ENCODE data around the gene ERCC6. TPM values are rescaled to one million over a fixed set of nuclear protein-coding genes. Genes with fewer than 3 reads are reported as not detected.

The ERCC6 gene
- total RNA-seq, 4 donors from 2014 or later, result 16.0 to 34.0 (median 22.4) TPM

- no peak for DNase-seq
- Histone ChIP-seq H3K4me3 (no peak overlapping the region), H3K9me3 (no peaks in the 10 kb centered on the region), H3K27ac (no peak overlapping the region), H3K36me3 (peaks cover 0 to 3% (median under 1%) of the 10 kb centered on the region in 4 donors), H3K4me1 (no peaks in the 10 kb centered on the region), H3K27me3 (no peaks in the 10 kb centered on the region)
- no peak for TF ChIP-seq EP300 (IDR thresholded peaks at IDR 0.05; ENCODE audit: low read depth)
- no peak for TF ChIP-seq POLR2AphosphoS5 (IDR thresholded peaks at IDR 0.05)
- TF ChIP-seq, protein P1, sequence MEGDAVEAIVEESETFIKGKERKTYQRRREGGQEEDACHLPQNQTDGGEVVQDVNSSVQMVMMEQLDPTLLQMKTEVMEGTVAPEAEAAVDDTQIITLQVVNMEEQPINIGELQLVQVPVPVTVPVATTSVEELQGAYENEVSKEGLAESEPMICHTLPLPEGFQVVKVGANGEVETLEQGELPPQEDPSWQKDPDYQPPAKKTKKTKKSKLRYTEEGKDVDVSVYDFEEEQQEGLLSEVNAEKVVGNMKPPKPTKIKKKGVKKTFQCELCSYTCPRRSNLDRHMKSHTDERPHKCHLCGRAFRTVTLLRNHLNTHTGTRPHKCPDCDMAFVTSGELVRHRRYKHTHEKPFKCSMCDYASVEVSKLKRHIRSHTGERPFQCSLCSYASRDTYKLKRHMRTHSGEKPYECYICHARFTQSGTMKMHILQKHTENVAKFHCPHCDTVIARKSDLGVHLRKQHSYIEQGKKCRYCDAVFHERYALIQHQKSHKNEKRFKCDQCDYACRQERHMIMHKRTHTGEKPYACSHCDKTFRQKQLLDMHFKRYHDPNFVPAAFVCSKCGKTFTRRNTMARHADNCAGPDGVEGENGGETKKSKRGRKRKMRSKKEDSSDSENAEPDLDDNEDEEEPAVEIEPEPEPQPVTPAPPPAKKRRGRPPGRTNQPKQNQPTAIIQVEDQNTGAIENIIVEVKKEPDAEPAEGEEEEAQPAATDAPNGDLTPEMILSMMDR (IDR thresholded peaks at IDR 0.05), result no peak
- TF ChIP-seq POLR2A (IDR thresholded peaks at IDR 0.05), result no peak
- WGBS, 2 donors (ENCODE audit: low coverage in 1 of 2), result 93 to 100% methylated on average over 1 to 2 of the region's 2 CpGs
- intact Hi-C loops (cut with DNase I; ENCODE audit: low total_unique reads), result loop anchor here (5.0 kb wide), 1 partner anchor 111 kb away; no protein-coding TSS in a partner anchor
- in situ Hi-C loops (cut with MboI; ENCODE audit: low pct_ligation_motif_present in 1 of 4, low pct_unique_long_range_greater_than_20kb in 1 of 4, low sequenced_read_pairs in 3 of 4), result loop anchor here (10.0 to 25.0 kb wide), 3 partner anchors 104 to 856 kb away; no protein-coding TSS in a partner anchor
Measured at GRCh38 chr10:49518566-49518965, 20.4 kb downstream of the ERCC6 start.

DNA sequence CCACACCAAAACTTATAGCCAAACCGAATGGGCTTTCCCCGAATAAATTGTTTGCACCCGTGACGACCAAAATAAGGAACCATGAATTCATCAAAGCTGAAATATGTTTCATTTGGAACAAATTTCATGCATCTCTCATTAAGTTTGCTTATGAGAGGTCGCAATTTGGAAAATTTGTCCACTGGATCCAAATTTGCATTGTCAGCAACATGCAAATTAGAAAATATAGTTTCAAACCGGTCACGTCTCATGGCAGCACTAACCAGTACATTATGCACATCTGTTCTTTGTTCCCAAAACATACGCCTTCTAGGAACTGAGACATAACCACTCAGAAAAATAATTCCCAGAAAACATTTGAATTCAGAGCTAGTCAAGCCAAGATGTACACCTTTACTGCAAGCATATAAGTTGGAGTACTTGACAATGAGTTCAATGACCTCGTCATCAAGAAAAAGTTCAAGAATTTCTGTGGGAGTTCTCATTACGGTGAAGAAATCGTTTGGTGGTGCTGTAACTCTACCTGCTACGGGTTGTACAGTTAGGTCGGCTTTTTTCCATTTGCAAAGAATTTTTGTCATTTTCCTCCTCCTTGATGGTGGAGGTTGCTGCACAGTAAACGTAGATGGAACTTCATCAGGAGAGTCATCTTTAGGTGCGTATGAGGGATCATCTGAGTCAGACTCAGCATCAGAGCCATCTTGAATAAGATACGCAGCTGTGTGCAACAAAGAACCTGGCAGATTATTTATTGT, 22.5 kb downstream of the ERCC6 start:
- Histone ChIP-seq H3K27ac (no peak overlapping the region), H3K36me3 (no peaks in the 10 kb centered on the region), H3K9me3 (no peaks in the 10 kb centered on the region), H3K4me3 (no peak overlapping the region), H3K4me1 (no peaks in the 10 kb centered on the region), H3K27me3 (no peaks in the 10 kb centered on the region)
- DNase-seq, result no peak
- intact Hi-C loops (cut with DNase I; ENCODE audit: low total_unique reads) (loop anchor here (5.0 kb wide), 1 partner anchor 109 kb away; no protein-coding TSS in a partner anchor), in situ Hi-C loops (cut with MboI; ENCODE audit: low pct_ligation_motif_present in 1 of 4, low pct_unique_long_range_greater_than_20kb in 1 of 4, low sequenced_read_pairs in 3 of 4) (loop anchor here (10.0 to 25.0 kb wide), 3 partner anchors 102 to 854 kb away; no protein-coding TSS in a partner anchor)
- TF ChIP-seq, protein P1 (IDR thresholded peaks at IDR 0.05), result no peak
- TF ChIP-seq POLR2A (IDR thresholded peaks at IDR 0.05) (no peak), EP300 (IDR thresholded peaks at IDR 0.05; ENCODE audit: low read depth) (no peak), POLR2AphosphoS5 (IDR thresholded peaks at IDR 0.05) (no peak)
- WGBS, 2 donors (ENCODE audit: low coverage in 1 of 2), result 92 to 93% methylated on average over 14 to 16 of the region's 16 CpGs

DNA sequence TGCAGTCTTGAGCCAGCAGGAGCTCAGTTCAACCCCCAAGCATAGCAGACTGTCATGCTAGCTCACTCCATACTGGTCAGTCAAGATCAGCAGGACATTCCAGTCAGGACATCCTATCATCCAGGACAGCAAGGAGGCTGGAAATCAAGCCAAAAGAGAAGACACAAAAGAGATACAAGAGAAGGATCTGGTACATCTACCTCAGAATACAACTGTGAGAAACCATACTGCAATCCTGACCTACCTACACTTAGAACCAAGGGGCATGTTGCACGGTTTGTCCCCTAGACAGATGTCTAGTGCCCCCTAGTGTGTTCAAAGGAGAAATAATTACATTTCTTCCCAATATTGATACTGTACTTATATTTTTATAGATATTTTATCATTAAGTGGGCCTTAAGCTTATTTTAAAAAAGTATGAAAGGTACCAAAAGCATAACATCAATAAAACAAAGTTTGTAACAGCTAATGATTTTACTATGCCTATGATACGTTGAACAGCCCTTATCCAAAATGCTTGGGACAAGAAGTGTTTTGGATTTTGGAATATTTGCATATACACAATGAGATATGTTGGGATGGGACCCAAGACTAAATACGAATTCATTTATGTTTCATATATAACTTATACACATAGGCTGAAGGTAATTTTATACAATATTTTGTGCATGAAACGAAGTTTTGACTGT, 26.7 kb downstream of the ERCC6 start:
- intact Hi-C loops (cut with DNase I; ENCODE audit: low total_unique reads), result no loop called here
- no peak overlapping the region for H3K27ac ChIP-seq
- H3K4me1 ChIP-seq, result peaks cover 0 to 11% (median 2%) of the 10 kb centered on the region in 4 donors
- WGBS, 2 donors (ENCODE audit: low coverage in 1 of 2), result 67 to 78% methylated on average over 3 to 4 of the region's 4 CpGs
- TF ChIP-seq, protein P1 (IDR thresholded peaks at IDR 0.05), result peak; percentile 36 to 52 (median 41)
- TF ChIP-seq EP300 (IDR thresholded peaks at IDR 0.05; ENCODE audit: low read depth) (no peak), POLR2A (IDR thresholded peaks at IDR 0.05) (no peak)
- DNase-seq, result no peak
- in situ Hi-C loops (cut with MboI; ENCODE audit: low pct_ligation_motif_present in 1 of 4, low pct_unique_long_range_greater_than_20kb in 1 of 4, low sequenced_read_pairs in 3 of 4), result loop anchor here (10.0 to 25.0 kb wide), 3 partner anchors 97 to 850 kb away; no protein-coding TSS in a partner anchor
- no peaks in the 10 kb centered on the region for H3K27me3 ChIP-seq
- no peaks in the 10 kb centered on the region for H3K9me3 ChIP-seq
- no peak overlapping the region for H3K4me3 ChIP-seq
- no peaks in the 10 kb centered on the region for H3K36me3 ChIP-seq

GRCh38 chr10:49509771-49510303, 29.1 kb downstream of the ERCC6 start:
- Histone ChIP-seq H3K36me3 (no peaks in the 10 kb centered on the region), H3K4me1 (peaks cover 0 to 11% (median 2%) of the 10 kb centered on the region in 4 donors), H3K27ac (no peak overlapping the region), H3K9me3 (no peaks in the 10 kb centered on the region), H3K4me3 (no peak overlapping the region), H3K27me3 (no peaks in the 10 kb centered on the region)
- in situ Hi-C loops (cut with MboI; ENCODE audit: low pct_ligation_motif_present in 1 of 4, low pct_unique_long_range_greater_than_20kb in 1 of 4, low sequenced_read_pairs in 3 of 4) (loop anchor here (10.0 to 25.0 kb wide), 3 partner anchors 95 to 848 kb away; no protein-coding TSS in a partner anchor), intact Hi-C loops (cut with DNase I; ENCODE audit: low total_unique reads) (no loop called here)
- no peak for DNase-seq
- 94 to 95% methylated on average over 4 of the region's 4 CpGs for WGBS, 2 donors (ENCODE audit: low coverage in 1 of 2)
- TF ChIP-seq POLR2A (IDR thresholded peaks at IDR 0.05) (no peak), EP300 (IDR thresholded peaks at IDR 0.05; ENCODE audit: low read depth) (no peak), POLR2AphosphoS5 (IDR thresholded peaks at IDR 0.05) (no peak)
- TF ChIP-seq, protein P1 (IDR thresholded peaks at IDR 0.05), result no peak

Data from transverse colon (tissue), 4 donors.